ENCODE measurements around the gene NCAPH2. TPM values are rescaled to one million over a fixed set of nuclear protein-coding genes. Genes with fewer than 3 reads are reported as not detected.
"Not testable (repeated sequence)": the region's sequence is repeated elsewhere in the genome, so short reads cannot be mapped to it uniquely, and the experiment has no call there.

NCAPH2 gene
- total RNA-seq, 6 donors from 2014 or later: 55.4 to 104 (median 62.2) TPM

- 79% methylated on average over 8 of the region's 8 CpGs for WGBS, 2 donors
These were observed 27.1 kb downstream of the NCAPH2 start for GRCh38 chr22:50535113-50535512.

GRCh38 chr22:50536226-50536625 lies 28.2 kb downstream of the NCAPH2 start:
- no peak for ATAC-seq (ENCODE audit: low FRiP score in 2 of 2)
- no peak for DNase-seq
- H3K4me3 ChIP-seq: no peak overlapping the region
- H3K9me3 ChIP-seq: no peaks in the 10 kb centered on the region
- no peak overlapping the region for H3K27ac ChIP-seq
- 79 to 84% methylated on average over 3 of the region's 3 CpGs for WGBS, 2 donors
- no peaks in the 10 kb centered on the region for H3K27me3 ChIP-seq
- no peaks in the 10 kb centered on the region for H3K36me3 ChIP-seq
- TF ChIP-seq POLR2A (IDR thresholded peaks at IDR 0.05) (no peak), EP300 (IDR thresholded peaks at IDR 0.05) (no peak), POLR2AphosphoS5 (IDR thresholded peaks at IDR 0.05) (no peak), CTCF (IDR thresholded peaks at IDR 0.05) (no peak)
- H3K4me1 ChIP-seq: peaks cover 45 to 64% (median 56%) of the 10 kb centered on the region in 4 donors

More at GRCh38 chr22:50535113-50535512, 27.1 kb downstream of the NCAPH2 start:
- no peaks in the 10 kb centered on the region for H3K9me3 ChIP-seq
- TF ChIP-seq EP300 (IDR thresholded peaks at IDR 0.05): no peak
- TF ChIP-seq CTCF (IDR thresholded peaks at IDR 0.05): no peak
- no peak for TF ChIP-seq POLR2A (IDR thresholded peaks at IDR 0.05)
- no peak for TF ChIP-seq POLR2AphosphoS5 (IDR thresholded peaks at IDR 0.05)
- ATAC-seq (ENCODE audit: low FRiP score in 2 of 2) (no peak), DNase-seq (no peak)
- H3K27me3 ChIP-seq: no peaks in the 10 kb centered on the region
- H3K4me3 ChIP-seq: no peak overlapping the region
- peaks cover 44 to 73% (median 52%) of the 10 kb centered on the region in 4 donors for H3K4me1 ChIP-seq
- no peaks in the 10 kb centered on the region for H3K36me3 ChIP-seq
- peak overlapping the region; percentile 69 to 99 (median 97) for H3K27ac ChIP-seq

- H3K36me3 ChIP-seq: no peaks in the 10 kb centered on the region
- H3K4me1 ChIP-seq: peaks cover 46 to 58% (median 55%) of the 10 kb centered on the region in 4 donors
- ATAC-seq (ENCODE audit: low FRiP score in 2 of 2) (no peak), DNase-seq (no peak)
- WGBS, 2 donors: 82 to 89% methylated on average over 13 of the region's 13 CpGs
- H3K4me3 ChIP-seq: no peak overlapping the region
- TF ChIP-seq POLR2AphosphoS5 (IDR thresholded peaks at IDR 0.05) (no peak), EP300 (IDR thresholded peaks at IDR 0.05) (no peak), CTCF (IDR thresholded peaks at IDR 0.05) (no peak), POLR2A (IDR thresholded peaks at IDR 0.05) (no peak)
- H3K27ac ChIP-seq: peak overlapping the region; percentile 94 to 98 (median 96)
- no peaks in the 10 kb centered on the region for H3K27me3 ChIP-seq
- no peaks in the 10 kb centered on the region for H3K9me3 ChIP-seq
These were observed 29.7 kb downstream of the NCAPH2 start for GRCh38 chr22:50537765-50538164.

GRCh38 chr22:50540381-50540780 lies 32.4 kb downstream of the NCAPH2 start:
- no peaks in the 10 kb centered on the region for H3K9me3 ChIP-seq
- TF ChIP-seq CTCF (IDR thresholded peaks at IDR 0.05): no peak
- TF ChIP-seq EP300 (IDR thresholded peaks at IDR 0.05): no peak
- TF ChIP-seq POLR2AphosphoS5 (IDR thresholded peaks at IDR 0.05): no peak
- TF ChIP-seq POLR2A (IDR thresholded peaks at IDR 0.05): no peak
- WGBS, 2 donors: 77 to 79% methylated on average over 10 of the region's 10 CpGs
- no peaks in the 10 kb centered on the region for H3K27me3 ChIP-seq
- DNase-seq (no peak), ATAC-seq (ENCODE audit: low FRiP score in 2 of 2) (no peak)
- H3K36me3 ChIP-seq: no peaks in the 10 kb centered on the region
- peaks cover 46 to 62% (median 57%) of the 10 kb centered on the region in 4 donors for H3K4me1 ChIP-seq
- H3K27ac ChIP-seq: peak overlapping the region; percentile 94 to 98 (median 96)
- no peak overlapping the region for H3K4me3 ChIP-seq

- peak in 1 of 2 donors; percentile 85 for DNase-seq
- H3K9me3 ChIP-seq, H3K27me3 ChIP-seq, H3K4me3 ChIP-seq, H3K36me3 ChIP-seq: not testable (repeated sequence)
- H3K27ac ChIP-seq: peak overlapping the region; percentile 94 to 98 (median 96)
- TF ChIP-seq POLR2A (IDR thresholded peaks at IDR 0.05): peak in 1 of 4 donors; percentile 71
- TF ChIP-seq POLR2AphosphoS5 (IDR thresholded peaks at IDR 0.05): peak; percentile 53 to 76
- peak in 1 of 4 donors; percentile 13 for TF ChIP-seq EP300 (IDR thresholded peaks at IDR 0.05)
- peak; percentile 64 to 71 for ATAC-seq (ENCODE audit: low FRiP score in 2 of 2)
- peaks cover 46 to 69% (median 61%) of the 10 kb centered on the region in 4 donors for H3K4me1 ChIP-seq
- 36 to 49% methylated on average over 5 of the region's 5 CpGs for WGBS, 2 donors
These were observed 33.6 kb downstream of the NCAPH2 start for GRCh38 chr22:50541667-50542026.
